WI38 (cell line): ENCODE results near the gene ANKS1B.

ENCODE experiments used
- H3K4me3 ChIP-seq: 2 replicates; pipeline ENCODE4 v1.5.1; 2011; ENCODE audit warnings: low read depth, mild to moderate bottlenecking, control low read depth, low read length
- CTCF ChIP-seq: IDR thresholded peaks from 2 replicates; pipeline ENCODE4 v1.5.1; 2012; ENCODE audit warnings: low read depth, mild to moderate bottlenecking, control low read depth, low read length

The ANKS1B gene

GRCh38 chr12:98873776-98874175 lies 1111.0 kb downstream of the ANKS1B start:
- H3K4me3 ChIP-seq, result no peak overlapping the region
- no peak for TF ChIP-seq CTCF

- no peak overlapping the region for H3K4me3 ChIP-seq
- TF ChIP-seq CTCF, result no peak
Measured at GRCh38 chr12:98870504-98870903, 1114.2 kb downstream of the ANKS1B start.

GRCh38 chr12:98869886-98870503 lies 1114.7 kb downstream of the ANKS1B start:
- no peak for TF ChIP-seq CTCF
- H3K4me3 ChIP-seq, result no peak overlapping the region

DNA sequence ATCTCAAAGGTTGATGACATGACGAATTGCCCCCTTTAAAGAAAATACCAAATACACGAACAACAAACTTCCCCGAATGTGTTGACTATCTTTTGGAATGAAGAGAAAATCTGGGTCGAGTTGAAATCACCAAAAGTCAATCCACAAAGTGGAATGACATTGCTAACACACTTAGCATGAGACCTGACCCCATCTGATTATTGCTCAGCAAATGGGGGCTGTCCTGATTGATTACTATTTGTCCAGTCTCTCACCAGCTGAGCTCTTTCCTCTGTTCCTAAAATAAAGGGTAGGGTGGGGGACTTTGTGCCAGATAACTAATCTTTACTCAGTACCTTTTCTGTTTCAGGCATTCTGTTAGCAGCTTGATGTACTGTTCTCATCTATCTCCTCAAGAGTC lies 1116.2 kb downstream of the ANKS1B start:
- no peak overlapping the region for H3K4me3 ChIP-seq
- no peak for TF ChIP-seq CTCF

DNA sequence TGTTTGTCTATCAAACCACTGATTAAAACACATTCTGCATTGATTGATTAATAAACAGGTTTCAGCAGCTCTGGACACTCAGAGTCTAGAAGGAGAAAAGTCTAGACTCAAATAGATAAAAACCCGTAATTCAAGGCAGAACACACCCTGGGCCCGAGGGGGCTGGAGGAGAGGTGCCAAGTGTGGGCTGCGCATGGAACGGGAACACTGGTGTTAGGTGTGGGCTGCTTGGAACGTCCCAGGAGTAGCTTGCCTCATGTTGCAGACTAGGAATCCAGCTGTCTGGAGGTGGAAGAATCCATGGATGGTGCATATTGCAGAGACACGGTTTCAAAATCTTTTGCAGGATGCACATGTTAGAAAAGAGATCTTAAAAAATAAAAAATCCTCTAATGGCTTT lies 1116.7 kb downstream of the ANKS1B start:
- no peak overlapping the region for H3K4me3 ChIP-seq
- TF ChIP-seq CTCF, result no peak

DNA sequence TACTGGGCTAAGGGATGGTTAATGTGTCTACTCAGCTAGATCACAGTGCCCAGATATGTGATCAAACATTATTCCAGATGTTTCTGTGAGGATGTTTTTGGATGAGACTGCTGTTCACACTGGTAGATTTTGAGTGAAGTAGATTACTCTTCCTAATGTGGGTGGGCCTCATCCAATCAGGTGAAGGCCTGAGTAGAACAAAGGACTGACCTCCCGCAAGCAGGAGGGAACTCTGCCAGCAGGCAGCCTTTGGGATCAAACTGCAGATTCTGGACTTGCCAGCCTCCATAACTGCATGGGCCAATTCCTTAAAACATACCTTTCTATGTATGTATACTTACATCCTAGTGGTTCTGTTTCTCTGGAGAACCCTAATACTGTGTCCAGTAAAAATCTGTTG lies 1120.4 kb downstream of the ANKS1B start:
- H3K4me3 ChIP-seq, result no peak overlapping the region
- TF ChIP-seq CTCF, result no peak

DNA sequence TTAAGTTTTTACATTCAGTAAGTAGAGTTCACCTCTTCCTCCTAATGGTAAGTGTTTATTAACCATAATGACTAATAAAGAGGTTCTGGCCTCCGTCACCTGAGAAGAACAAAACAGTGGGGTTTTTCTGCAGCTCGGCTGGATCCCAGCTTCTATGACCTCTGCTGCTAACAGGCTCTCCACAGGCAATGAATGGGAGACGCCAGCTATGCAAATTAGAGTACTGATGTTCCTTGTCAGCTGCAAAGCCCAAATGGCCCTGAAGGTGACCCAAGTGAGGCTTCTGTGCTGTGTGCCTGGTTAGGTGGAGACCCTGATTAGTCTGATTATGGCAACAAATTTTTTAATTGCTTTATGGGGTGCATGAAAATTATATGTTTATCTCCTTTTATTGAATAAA lies 1121.6 kb downstream of the ANKS1B start:
- TF ChIP-seq CTCF, result no peak
- no peak overlapping the region for H3K4me3 ChIP-seq
